Measurements from ENCODE around the gene SUGCT.

SUGCT gene

GRCh38 chr7:40489844-40490602 is 355.2 kb downstream of the SUGCT start:
- no peak for DNase-seq

DNA sequence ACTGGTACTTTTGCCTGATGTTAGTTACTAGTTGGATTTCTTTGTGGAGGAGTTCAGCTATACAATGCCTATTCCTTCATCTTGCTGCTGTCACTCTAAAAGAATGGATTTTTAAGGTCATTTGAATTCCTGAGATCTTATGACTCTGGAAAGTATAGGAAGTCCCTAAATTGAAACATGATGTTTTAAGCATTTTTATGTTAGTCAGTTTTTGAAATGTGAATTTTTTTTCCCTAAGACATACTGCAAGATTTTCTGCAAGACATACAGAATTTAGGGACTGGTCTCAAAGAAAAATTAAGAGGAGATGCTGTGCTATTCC is 355.8 kb downstream of the SUGCT start:
- DNase-seq: no peak

GRCh38 chr7:40492946-40493345 is 358.1 kb downstream of the SUGCT start:
- no peak for DNase-seq

DNA sequence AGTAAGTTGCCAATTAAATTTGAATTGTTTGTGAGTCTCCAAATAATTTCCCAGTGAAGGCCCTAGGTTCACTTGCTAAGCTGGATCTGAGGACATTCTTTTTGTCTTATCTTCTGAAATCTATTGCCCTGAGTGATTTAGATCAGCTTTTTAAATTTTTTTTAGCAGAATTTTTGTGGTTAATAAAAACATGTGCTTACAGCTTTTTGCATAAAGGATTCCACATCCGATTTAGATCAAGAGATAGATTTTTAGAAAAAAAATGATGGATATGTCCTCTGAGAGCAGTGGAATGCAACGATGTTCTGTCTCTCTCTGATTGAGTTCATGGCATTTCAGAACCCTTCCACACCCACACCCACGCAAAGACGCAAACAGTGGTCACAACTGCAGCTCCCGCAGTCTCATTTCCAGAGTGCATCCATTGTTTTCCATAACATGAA is 358.8 kb downstream of the SUGCT start:
- no peak for DNase-seq

GRCh38 chr7:40498924-40499510 is 364.2 kb downstream of the SUGCT start:
- no peak for DNase-seq

DNA sequence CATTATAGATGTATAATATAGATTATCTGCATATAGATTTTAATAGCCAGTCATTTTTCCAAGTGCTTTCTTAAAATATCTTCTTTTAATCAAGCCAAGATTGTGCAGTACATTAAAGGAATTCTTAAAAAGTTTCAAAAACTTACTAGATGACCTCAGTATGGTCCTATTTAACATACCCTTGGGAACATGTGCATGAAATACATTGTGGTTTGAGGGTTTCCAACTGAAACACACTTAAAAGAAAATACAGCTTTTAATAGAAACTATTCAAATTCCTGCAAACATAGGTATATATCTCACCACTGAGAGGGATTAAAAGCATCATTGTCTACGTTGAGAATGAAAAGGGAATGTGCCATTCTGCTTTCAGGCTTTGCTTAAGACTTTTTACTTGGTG is 364.9 kb downstream of the SUGCT start:
- no peak for DNase-seq

DNA sequence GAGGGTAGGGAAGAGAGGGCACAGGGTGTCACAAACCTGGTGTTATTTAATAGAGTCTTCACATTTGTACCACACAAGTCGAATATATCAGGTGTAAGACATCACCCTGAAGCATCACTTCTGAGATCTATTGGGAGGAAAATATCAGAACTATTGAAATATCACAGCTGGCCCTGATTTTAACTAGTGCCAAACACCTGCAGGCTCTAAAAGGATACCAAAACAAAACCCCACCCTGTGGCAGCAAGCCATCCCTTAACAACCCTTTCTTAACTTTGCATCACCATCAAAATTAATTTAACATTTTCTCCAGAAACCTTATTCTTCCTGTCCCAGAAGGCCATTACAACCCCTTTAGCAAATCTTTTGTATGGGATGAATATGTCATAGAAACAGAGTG is 365.4 kb downstream of the SUGCT start:
- no peak for DNase-seq

- DNase-seq: no peak
These were observed 367.6 kb downstream of the SUGCT start for GRCh38 chr7:40502359-40502758.

GRCh38 chr7:40506158-40506557 is 371.4 kb downstream of the SUGCT start:
- DNase-seq: no peak

DNA sequence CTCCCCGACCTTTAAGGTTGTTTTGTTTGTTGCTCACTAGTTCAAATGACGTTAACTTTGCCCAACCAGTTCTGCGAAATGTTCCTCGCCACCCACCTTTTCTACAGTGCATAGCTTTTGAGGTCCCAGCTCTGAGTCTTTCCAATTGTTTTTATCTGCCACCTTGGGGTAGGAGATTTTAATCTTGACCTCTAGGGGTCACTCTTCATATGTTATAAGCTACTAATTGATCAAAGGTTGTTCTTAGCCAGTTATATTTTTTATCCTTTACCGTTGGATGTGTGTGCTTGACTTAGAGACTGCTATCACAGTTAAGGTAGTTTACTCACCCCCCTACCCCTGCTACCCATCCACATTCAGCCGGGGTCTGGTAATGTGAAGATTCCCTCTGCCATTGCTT is 372.4 kb downstream of the SUGCT start:
- no peak for DNase-seq

DNA sequence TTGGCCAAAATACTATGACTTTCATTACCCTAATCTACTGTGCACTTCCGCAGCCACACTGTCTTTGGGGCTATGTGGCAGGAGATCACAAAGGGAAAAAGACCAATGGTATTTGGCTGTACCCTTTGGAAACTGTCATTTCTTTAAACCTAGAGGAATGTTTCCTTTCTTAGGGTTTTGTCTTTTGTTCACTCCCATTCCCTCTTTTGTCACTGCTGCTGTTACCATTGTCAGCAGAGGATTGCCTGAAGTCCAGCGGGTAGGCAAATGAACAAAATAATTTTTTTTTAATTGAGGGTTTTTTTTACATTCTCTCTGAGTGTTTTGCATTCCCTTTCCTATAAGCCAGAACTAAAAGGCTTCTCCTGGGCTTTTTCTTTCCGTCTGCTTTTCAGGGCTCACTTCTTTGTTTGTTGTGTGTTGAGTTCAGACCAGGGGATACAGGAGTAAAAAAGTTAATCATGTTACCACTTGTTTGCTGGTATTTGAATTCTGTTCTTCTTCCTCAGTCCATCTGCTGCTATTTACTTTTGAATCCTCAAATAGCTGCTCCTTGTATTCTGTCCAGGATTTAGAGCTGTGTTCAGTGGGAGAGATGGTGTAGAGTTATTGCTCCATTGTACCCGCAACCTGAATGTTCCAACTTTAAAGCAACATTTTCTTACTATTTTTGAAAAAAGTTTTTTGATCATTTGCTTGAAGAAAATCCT is 374.6 kb downstream of the SUGCT start:
- DNase-seq: no peak

- DNase-seq: no peak
These were observed 381.6 kb downstream of the SUGCT start for GRCh38 chr7:40516376-40516775.

- no peak for DNase-seq
These were observed 384.2 kb downstream of the SUGCT start for GRCh38 chr7:40519009-40519408.

GRCh38 chr7:40520986-40521738 is 386.4 kb downstream of the SUGCT start:
- DNase-seq: no peak

DNA sequence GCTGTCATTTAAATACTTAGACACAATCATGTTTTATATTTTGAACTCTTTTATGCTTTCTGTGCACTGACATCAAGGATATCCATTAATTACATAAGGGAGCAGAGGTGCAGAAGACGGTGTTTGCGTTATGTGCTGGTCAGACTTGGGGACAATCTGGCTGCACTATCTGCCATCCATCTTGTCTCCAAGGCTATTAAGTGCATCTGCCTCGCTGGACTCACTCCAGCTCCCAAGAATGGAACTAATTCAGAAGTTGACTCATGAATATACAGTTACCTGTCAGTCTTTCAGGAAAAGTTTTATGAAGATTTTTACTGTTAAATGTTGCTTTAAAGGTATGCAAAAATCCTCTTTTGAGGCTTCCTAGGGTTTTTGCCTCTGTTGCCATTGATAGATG is 391.0 kb downstream of the SUGCT start:
- no peak for DNase-seq

DNA sequence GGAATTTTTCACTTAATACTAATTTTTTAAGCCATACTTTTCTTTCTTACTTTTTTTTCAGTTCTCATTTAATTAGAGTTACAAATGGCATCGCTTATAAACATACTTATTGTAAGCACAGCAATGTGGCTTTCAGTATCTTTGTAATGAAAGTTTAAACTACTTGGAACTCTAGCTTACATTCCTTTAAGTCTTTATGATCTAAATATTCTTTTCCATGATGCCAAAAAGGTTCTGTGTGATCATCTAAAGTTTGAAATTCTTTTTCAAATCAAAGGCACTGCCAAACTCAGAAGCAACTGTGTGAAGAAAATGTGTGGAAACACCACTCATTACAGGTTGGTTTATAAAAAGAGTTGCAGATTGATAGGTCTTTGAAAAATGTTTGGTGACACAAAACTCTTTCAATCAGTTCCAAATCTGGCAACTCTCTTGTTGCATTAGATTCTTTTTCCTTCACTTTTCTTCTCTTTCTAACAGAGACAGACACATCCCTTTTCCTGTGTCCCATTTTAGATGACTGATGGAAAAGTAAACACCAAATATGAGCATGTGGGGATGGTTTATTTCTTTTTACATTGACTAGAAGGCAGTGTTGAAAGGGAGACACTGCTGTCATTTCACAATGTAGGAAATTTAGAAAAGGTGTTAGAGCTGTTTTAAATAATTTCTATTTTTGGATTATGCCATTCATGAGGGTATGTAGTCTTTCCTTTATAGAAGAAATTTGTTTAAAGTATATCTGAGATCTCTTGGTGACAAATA is 392.3 kb downstream of the SUGCT start:
- no peak for DNase-seq

DNA sequence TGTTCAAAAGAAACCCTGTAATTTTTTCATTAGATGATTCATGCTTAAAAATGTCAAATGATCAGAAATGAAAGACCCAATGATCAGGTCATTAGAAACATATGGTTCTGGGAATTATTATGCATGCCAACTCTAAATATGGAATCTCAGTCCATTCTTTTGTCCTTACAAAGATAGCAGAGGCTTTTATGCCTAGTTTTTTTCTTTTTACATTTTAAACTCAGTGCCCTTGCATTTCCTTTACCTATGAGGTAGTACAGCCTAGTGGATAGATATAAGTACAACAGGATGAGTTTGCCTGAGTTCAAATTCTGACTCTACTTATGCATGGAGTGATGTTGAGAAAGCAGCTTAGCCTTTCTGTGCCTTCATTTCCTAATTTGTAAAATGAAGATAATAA is 392.9 kb downstream of the SUGCT start:
- DNase-seq: no peak

DNA sequence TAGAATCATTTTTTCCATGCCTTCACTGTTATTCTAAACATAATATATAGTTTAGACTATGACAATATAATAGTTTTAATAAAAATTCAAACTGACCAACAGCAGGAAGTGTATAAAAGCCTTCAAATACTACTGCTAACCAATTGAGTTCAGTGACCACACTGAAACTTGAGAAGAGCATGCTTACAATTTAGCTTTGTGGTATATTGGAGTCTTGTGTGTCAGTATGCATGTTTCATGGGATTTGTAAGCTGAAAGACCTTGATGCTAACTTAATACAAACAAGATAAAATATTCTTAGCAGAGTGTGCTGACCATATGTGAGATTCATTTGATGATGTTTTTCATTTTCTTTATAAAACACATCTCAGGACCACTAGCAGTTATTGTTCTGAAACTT is 395.5 kb downstream of the SUGCT start:
- DNase-seq: no peak

GRCh38 chr7:40531956-40532355 is 397.2 kb downstream of the SUGCT start:
- DNase-seq: no peak

- DNase-seq: no peak
These were observed 400.9 kb downstream of the SUGCT start for GRCh38 chr7:40535678-40536077.

DNA sequence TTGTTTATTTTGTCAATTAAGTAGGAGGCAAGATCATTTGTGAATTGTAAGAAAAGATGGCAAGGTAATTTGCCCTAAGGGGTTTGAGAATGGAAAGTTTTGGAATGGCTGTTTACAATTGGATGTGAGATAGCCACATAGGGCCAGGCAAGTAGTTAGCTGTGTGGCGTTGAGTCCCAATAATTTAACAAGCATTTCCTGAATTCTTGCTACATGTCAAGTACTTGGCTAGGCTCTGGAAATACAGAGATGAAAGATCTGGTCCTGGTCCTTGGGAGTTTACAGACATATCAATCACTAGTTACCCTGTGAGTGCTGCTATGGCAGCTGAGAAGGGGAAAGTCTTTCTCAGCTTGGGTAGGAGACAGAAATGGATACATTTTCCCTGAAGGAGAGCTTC is 401.6 kb downstream of the SUGCT start:
- DNase-seq: no peak

DNA sequence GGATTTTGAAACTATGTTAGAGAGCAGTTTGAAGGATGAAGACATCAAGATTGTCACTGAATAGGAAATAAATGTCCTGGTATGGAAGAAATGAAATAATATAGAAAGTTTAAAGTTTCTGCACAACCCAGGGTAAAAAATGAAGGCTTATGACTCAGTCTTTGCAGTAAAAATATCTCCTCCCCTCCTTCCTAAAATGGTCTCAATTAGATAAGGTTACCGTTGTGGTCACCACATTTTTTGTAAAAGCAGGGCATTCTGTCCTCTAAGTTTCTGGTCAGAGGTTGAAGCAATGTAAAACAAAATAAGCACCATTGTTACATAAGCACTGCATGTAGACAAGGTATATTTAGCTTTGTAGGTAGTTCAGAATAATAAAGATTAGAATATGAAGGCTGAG is 403.5 kb downstream of the SUGCT start:
- DNase-seq: no peak

GRCh38 chr7:40541336-40541735 is 406.5 kb downstream of the SUGCT start:
- no peak for DNase-seq

All from NCI-H146 (cell line).